ENCODE measurements around the gene EFNA5. TPM values are rescaled to one million over a fixed set of nuclear protein-coding genes. Genes with fewer than 3 reads are reported as not detected.

Gene EFNA5
- total RNA-seq, 4 donors from 2014 or later: 2.8 to 5.7 (median 3.7) TPM

DNA sequence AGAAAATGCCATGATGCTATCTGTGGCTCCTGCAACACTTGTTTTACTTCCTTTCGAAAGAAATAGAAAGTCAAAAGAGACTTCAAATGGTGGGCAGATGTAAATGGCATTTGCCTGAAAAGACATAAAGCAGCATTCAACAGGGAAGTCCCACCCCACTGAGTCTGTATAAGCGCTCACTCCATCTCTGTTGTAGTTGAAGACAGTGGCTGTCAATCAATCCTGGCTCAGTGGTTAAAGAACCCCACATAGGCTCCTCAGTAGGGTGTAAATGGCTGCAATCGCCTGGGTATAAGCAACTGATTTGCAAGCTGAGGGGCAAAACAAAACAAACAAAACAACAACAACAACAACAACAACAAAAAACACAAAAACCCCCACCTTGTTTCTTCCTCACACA, 158.7 kb downstream of the EFNA5 start:
- intact Hi-C loops (cut with DNase I): no loop called here
- 89% methylated on average over 3 of the region's 3 CpGs for WGBS

GRCh38 chr5:107510125-107510524, 160.6 kb downstream of the EFNA5 start:
- Histone ChIP-seq H3K4me1 (no peaks in the 10 kb centered on the region), H3K9me3 (no peaks in the 10 kb centered on the region), H3K4me3 (no peak overlapping the region), H3K27ac (replicated peaks in 1 of 4) (no peak overlapping the region), H3K27me3 (no peaks in the 10 kb centered on the region), H3K36me3 (no peaks in the 10 kb centered on the region)
- no peak for DNase-seq (ENCODE audit: extremely low spot score)
- TF ChIP-seq CTCF (IDR thresholded peaks at IDR 0.05) (no peak), POLR2A (IDR thresholded peaks at IDR 0.05; ENCODE audit: low read depth) (no peak), POLR2AphosphoS5 (IDR thresholded peaks at IDR 0.05) (no peak), EP300 (IDR thresholded peaks at IDR 0.05) (no peak)
- 100% methylated on average over 3 of the region's 3 CpGs for WGBS
- intact Hi-C loops (cut with DNase I): no loop called here

More for the DNA sequence above, 158.7 kb downstream of the EFNA5 start:
- TF ChIP-seq EP300 (IDR thresholded peaks at IDR 0.05) (no peak), POLR2A (IDR thresholded peaks at IDR 0.05; ENCODE audit: low read depth) (no peak), POLR2AphosphoS5 (IDR thresholded peaks at IDR 0.05) (no peak), CTCF (IDR thresholded peaks at IDR 0.05) (no peak)
- no peak overlapping the region for H3K27ac ChIP-seq (replicated peaks in 1 of 4)
- no peak overlapping the region for H3K4me3 ChIP-seq
- DNase-seq (ENCODE audit: extremely low spot score): no peak
- H3K27me3 ChIP-seq: no peaks in the 10 kb centered on the region
- no peaks in the 10 kb centered on the region for H3K9me3 ChIP-seq
- no peaks in the 10 kb centered on the region for H3K36me3 ChIP-seq
- no peaks in the 10 kb centered on the region for H3K4me1 ChIP-seq

GRCh38 chr5:107508097-107508496, 162.6 kb downstream of the EFNA5 start:
- Histone ChIP-seq H3K27me3 (no peaks in the 10 kb centered on the region), H3K27ac (replicated peaks in 1 of 4) (no peak overlapping the region), H3K4me3 (no peak overlapping the region), H3K9me3 (no peaks in the 10 kb centered on the region), H3K4me1 (no peaks in the 10 kb centered on the region), H3K36me3 (no peaks in the 10 kb centered on the region)
- intact Hi-C loops (cut with DNase I): no loop called here
- WGBS: 55% methylated on average over 4 of the region's 4 CpGs
- no peak for DNase-seq (ENCODE audit: extremely low spot score)
- TF ChIP-seq CTCF (IDR thresholded peaks at IDR 0.05) (no peak), POLR2A (IDR thresholded peaks at IDR 0.05; ENCODE audit: low read depth) (no peak), EP300 (IDR thresholded peaks at IDR 0.05) (no peak), POLR2AphosphoS5 (IDR thresholded peaks at IDR 0.05) (no peak)

DNA sequence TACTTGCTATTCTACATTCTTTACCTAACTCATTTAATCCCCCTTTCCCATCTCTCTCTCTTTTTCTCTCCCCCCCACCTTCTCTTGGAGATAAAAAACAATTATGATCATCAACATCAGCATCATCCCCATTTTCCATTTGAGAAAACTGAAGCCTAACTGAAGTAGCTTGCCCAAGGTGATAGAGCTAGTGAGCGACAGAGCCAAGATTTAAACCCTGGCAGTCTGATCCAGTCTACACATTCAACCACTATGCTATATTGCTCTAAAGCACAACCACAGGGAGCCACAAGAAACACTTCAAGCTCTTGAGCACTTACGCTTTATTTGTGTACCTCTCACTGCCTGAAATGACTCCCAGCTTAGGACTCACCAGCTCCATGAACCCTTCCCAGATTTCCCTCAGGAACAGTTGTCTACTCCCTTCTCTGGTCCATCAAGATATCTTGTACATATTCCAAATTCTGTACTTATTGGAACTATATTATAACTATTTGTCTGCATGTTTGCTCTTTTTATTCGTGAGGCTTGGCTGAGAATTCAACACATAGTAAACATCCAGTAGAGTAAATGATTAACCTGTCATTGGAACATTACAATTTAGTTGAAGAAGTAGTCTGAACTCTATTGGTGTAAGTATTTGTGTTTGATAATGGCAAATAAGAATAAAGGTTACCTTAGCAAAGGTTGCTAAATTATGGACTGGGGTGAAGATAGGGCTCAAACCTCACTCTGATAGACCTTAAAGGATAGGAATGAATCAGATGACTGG, 164.8 kb downstream of the EFNA5 start:
- Histone ChIP-seq H3K4me3 (no peak overlapping the region), H3K27me3 (no peaks in the 10 kb centered on the region), H3K4me1 (no peaks in the 10 kb centered on the region), H3K27ac (replicated peaks in 1 of 4) (no peak overlapping the region), H3K9me3 (no peaks in the 10 kb centered on the region), H3K36me3 (no peaks in the 10 kb centered on the region)
- intact Hi-C loops (cut with DNase I): no loop called here
- TF ChIP-seq POLR2AphosphoS5 (IDR thresholded peaks at IDR 0.05): no peak
- no peak for TF ChIP-seq POLR2A (IDR thresholded peaks at IDR 0.05; ENCODE audit: low read depth)
- TF ChIP-seq CTCF (IDR thresholded peaks at IDR 0.05): no peak
- TF ChIP-seq EP300 (IDR thresholded peaks at IDR 0.05): no peak
- 52% methylated on average over 3 of the region's 3 CpGs for WGBS
- DNase-seq (ENCODE audit: extremely low spot score): no peak

DNA sequence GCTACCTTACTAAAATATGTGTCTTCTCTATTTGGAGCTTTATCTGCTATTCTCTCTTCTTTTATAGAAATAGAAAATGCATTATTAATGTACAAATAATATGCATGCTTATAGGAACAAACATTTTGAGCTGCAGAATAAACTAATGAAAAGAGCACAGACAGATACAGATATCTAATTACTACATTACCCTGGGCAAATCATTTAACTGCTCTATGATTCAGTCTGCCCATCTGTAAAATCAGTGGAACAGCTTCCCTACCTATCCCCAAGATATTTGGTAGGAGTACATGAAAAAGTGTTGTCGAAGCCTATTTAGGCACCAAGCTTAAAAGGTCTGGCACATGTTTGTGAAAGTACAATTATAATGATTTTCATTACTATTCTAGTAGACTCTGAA, 166.3 kb downstream of the EFNA5 start:
- Histone ChIP-seq H3K4me1 (no peaks in the 10 kb centered on the region), H3K36me3 (no peaks in the 10 kb centered on the region), H3K27me3 (no peaks in the 10 kb centered on the region), H3K27ac (replicated peaks in 1 of 4) (no peak overlapping the region), H3K4me3 (no peak overlapping the region), H3K9me3 (no peaks in the 10 kb centered on the region)
- TF ChIP-seq POLR2AphosphoS5 (IDR thresholded peaks at IDR 0.05) (no peak), EP300 (IDR thresholded peaks at IDR 0.05) (no peak), CTCF (IDR thresholded peaks at IDR 0.05) (no peak), POLR2A (IDR thresholded peaks at IDR 0.05; ENCODE audit: low read depth) (no peak)
- no peak for DNase-seq (ENCODE audit: extremely low spot score)
- WGBS: 52% methylated on average over 1 of the region's 1 CpG
- intact Hi-C loops (cut with DNase I): no loop called here
